GM12865 (cell line): Measurements from ENCODE around the gene EME1.

Experiments
- DNase-seq: peaks from one replicate; pipeline ENCODE4 v3.0.0; 2010; ENCODE audit warnings: low read depth
- H3K4me3 ChIP-seq: 2 replicates; pipeline ENCODE4 v1.5.1; 2011; ENCODE audit warnings: mild to moderate bottlenecking, low read depth, low read length, control low read depth
- TF ChIP-seq, protein P1 (sequence below): IDR thresholded peaks from 2 replicates; pipeline ENCODE4 v1.5.1; 2011; ENCODE audit warnings: low read length, control low read depth, low read depth, inconsistent platforms; ENCODE audit not compliant: insufficient read depth; ENCODE audit errors: missing control alignments

Gene EME1

GRCh38 chr17:50428831-50429424 lies 55.9 kb downstream of the EME1 start:
- no peak for DNase-seq
- TF ChIP-seq, protein P1, sequence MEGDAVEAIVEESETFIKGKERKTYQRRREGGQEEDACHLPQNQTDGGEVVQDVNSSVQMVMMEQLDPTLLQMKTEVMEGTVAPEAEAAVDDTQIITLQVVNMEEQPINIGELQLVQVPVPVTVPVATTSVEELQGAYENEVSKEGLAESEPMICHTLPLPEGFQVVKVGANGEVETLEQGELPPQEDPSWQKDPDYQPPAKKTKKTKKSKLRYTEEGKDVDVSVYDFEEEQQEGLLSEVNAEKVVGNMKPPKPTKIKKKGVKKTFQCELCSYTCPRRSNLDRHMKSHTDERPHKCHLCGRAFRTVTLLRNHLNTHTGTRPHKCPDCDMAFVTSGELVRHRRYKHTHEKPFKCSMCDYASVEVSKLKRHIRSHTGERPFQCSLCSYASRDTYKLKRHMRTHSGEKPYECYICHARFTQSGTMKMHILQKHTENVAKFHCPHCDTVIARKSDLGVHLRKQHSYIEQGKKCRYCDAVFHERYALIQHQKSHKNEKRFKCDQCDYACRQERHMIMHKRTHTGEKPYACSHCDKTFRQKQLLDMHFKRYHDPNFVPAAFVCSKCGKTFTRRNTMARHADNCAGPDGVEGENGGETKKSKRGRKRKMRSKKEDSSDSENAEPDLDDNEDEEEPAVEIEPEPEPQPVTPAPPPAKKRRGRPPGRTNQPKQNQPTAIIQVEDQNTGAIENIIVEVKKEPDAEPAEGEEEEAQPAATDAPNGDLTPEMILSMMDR = no peak
- H3K4me3 ChIP-seq = no peak overlapping the region

DNA sequence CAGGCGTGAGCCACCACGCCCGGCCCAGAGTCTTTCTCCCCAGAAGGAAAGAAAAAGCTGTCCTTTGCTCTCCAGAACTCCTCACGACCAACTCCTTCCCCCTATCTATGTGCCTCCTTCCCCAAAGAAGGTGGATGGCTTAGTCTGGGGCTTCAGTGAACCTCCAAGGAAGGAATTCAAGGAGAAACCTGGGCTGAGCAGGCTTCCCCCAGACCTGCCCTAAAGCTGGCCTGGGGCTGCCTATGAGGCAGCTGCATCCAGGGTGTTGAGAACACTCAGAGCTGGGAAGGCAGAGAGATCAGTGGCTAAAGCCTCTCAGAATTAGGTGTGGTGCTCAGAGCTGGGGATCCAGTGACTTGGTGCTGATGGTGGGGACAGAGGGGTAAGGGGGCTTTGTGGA lies 56.8 kb downstream of the EME1 start:
- H3K4me3 ChIP-seq = no peak overlapping the region
- TF ChIP-seq, protein P1 = no peak
- no peak for DNase-seq
